ENCODE measurements around the gene P2RY2.

P2RY2 gene

GRCh38 chr11:73242251-73243092, 24.4 kb downstream of the P2RY2 start:
- DNase-seq (ENCODE audit: low read depth in 2 of 2), result peak; percentile 65 to 67

GRCh38 chr11:73243093-73243485, 25.0 kb downstream of the P2RY2 start:
- DNase-seq (ENCODE audit: low read depth in 2 of 2), result no peak

GRCh38 chr11:73244589-73245240, 26.6 kb downstream of the P2RY2 start:
- no peak for DNase-seq (ENCODE audit: low read depth in 2 of 2)

GRCh38 chr11:73245461-73245860, 27.4 kb downstream of the P2RY2 start:
- no peak for DNase-seq (ENCODE audit: low read depth in 2 of 2)

- no peak for DNase-seq (ENCODE audit: low read depth in 2 of 2)
Measured at GRCh38 chr11:73246303-73246702, 28.2 kb downstream of the P2RY2 start.

GRCh38 chr11:73248526-73249185, 30.6 kb downstream of the P2RY2 start:
- no peak for DNase-seq (ENCODE audit: low read depth in 2 of 2)

GRCh38 chr11:73249304-73249703, 31.2 kb downstream of the P2RY2 start:
- DNase-seq (ENCODE audit: low read depth in 2 of 2), result no peak

GRCh38 chr11:73249853-73250783, 32.0 kb downstream of the P2RY2 start:
- no peak for DNase-seq (ENCODE audit: low read depth in 2 of 2)

GRCh38 chr11:73252577-73253191, 34.6 kb downstream of the P2RY2 start:
- no peak for DNase-seq (ENCODE audit: low read depth in 2 of 2)

- DNase-seq (ENCODE audit: low read depth in 2 of 2), result no peak
Measured at GRCh38 chr11:73257342-73258103, 39.4 kb downstream of the P2RY2 start.

GRCh38 chr11:73258104-73259035, 40.3 kb downstream of the P2RY2 start:
- DNase-seq (ENCODE audit: low read depth in 2 of 2), result no peak

GRCh38 chr11:73259406-73260126, 41.5 kb downstream of the P2RY2 start:
- no peak for DNase-seq (ENCODE audit: low read depth in 2 of 2)

GRCh38 chr11:73260127-73260457, 42.0 kb downstream of the P2RY2 start:
- DNase-seq (ENCODE audit: low read depth in 2 of 2), result no peak

- DNase-seq (ENCODE audit: low read depth in 2 of 2), result no peak
Measured at GRCh38 chr11:73262851-73263495, 44.9 kb downstream of the P2RY2 start.

- no peak for DNase-seq (ENCODE audit: low read depth in 2 of 2)
Measured at GRCh38 chr11:73263640-73264039, 45.6 kb downstream of the P2RY2 start.

GRCh38 chr11:73265278-73265810, 47.3 kb downstream of the P2RY2 start:
- DNase-seq (ENCODE audit: low read depth in 2 of 2), result no peak

GRCh38 chr11:73265853-73266645, 48.0 kb downstream of the P2RY2 start:
- no peak for DNase-seq (ENCODE audit: low read depth in 2 of 2)
